ENCODE measurements around the gene TMEM141. TPM values are rescaled to one million over a fixed set of nuclear protein-coding genes. Genes with fewer than 3 reads are reported as not detected.

Gene TMEM141
- total and polyA plus RNA-seq, 2 donors (not counting 3 experiments of a cell fraction or from before 2014, with no cell fraction given) = 43.2 to 146 TPM

DNA sequence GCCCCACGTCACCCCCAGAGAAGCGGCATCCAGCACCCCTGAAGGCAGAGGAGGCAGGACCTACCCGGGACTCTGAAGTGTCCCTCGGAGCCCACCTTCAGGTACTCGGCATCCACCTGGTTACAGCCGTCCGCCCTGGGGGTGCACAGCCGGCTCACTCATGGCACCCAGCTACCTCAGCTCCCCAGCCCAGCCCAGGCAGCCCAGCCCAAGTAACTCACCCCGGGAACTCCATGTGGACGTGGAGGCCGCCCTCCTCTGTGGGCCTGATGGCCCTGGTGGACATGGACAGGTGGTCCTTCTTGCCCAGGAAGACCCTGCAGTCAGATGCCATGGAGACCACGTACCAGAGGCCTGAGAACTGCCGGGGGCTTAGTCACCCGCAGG lies 27.5 kb upstream of the TMEM141 start:
- H3K9me3 ChIP-seq (replicated peaks; ENCODE audit: control insufficient read depth, insufficient read depth, low read length) = no peaks in the 10 kb centered on the region
- no peak overlapping the region for H3K9ac ChIP-seq (replicated peaks; ENCODE audit: extremely low read depth, insufficient read depth, low read length)
- dilution Hi-C loops (cut with MboI; ENCODE audit: extremely low pct_ligation_motif_present, low sequenced_read_pairs) (no loop called here), intact Hi-C loops (cut with micrococcal nuclease) (no loop called here)
- no peaks in the 10 kb centered on the region for H3K79me2 ChIP-seq (ENCODE audit: control insufficient read depth, insufficient read depth, low read length)
- TF ChIP-seq GATA2 (IDR thresholded peaks at IDR 0.05; ENCODE audit: insufficient read depth, insufficient read length, low read depth, low read length) (no peak), EZH2 (IDR thresholded peaks at IDR 0.05; ENCODE audit: borderline replicate concordance, low read depth, low read length, severe bottlenecking) (no peak), CTCF (IDR thresholded peaks at IDR 0.05; ENCODE audit: extremely low read depth in 1 of 2, insufficient read depth in 1 of 2, low read depth in 1 of 2, low read length in 2 of 2) (no peak), POLR2A (IDR thresholded peaks at IDR 0.05; ENCODE audit: low read depth, low read length) (no peak), POLR2AphosphoS5 (IDR thresholded peaks at IDR 0.05; ENCODE audit: insufficient read depth, low read depth, low read length) (no peak), JUN (IDR thresholded peaks at IDR 0.05; ENCODE audit: borderline replicate concordance, insufficient read depth, insufficient read length, low read depth) (no peak), MYC (IDR thresholded peaks at IDR 0.05; ENCODE audit: low read depth, low read length) (no peak), MAX (IDR thresholded peaks at IDR 0.05; ENCODE audit: insufficient read depth, insufficient read length) (no peak), FOS (IDR thresholded peaks at IDR 0.05; ENCODE audit: borderline replicate concordance, insufficient read depth, low read length) (no peak)
- H3K4me1 ChIP-seq (ENCODE audit: control insufficient read depth, extremely low read depth, insufficient read depth, low read length) = no peaks in the 10 kb centered on the region
- no peak overlapping the region for H3K27ac ChIP-seq (ENCODE audit: insufficient read depth, low read depth, low read length)
- DNase-seq (ENCODE audit: low read depth, low spot score) (no peak), FAIRE-seq (no peak)
- POLR2A ChIA-PET = no interaction called here
- no TSS peak for BruUV-seq (replicated peaks)
- no peaks in the 10 kb centered on the region for H3K36me3 ChIP-seq (ENCODE audit: control insufficient read depth in 2 of 2, extremely low read depth in 1 of 2, insufficient read depth in 2 of 2, low read length in 2 of 2)
- no peak overlapping the region for H3K4me3 ChIP-seq (replicated peaks in 1 of 3; ENCODE audit: insufficient read depth in 1 of 3, low read depth in 1 of 3, low read length in 3 of 3)
- H3K9me1 ChIP-seq (replicated peaks; ENCODE audit: control insufficient read depth, extremely low read depth, insufficient read depth, low read length) = no peaks in the 10 kb centered on the region
- H3K4me2 ChIP-seq (ENCODE audit: insufficient read depth, low read length) = no peak overlapping the region
- CTCF ChIA-PET = interaction anchor here (1.1 to 1.8 kb wide), 3 partner anchors 9 to 36 kb away, joined by 3 to 5 read pairs (median 4); no protein-coding TSS in a partner anchor
- H2AFZ ChIP-seq (ENCODE audit: low read depth, low read length) = no peak overlapping the region
- no peaks in the 10 kb centered on the region for H3K27me3 ChIP-seq (ENCODE audit: control insufficient read depth in 2 of 2, insufficient read depth in 2 of 2, low read length in 2 of 2)
- no peaks in the 10 kb centered on the region for H4K20me1 ChIP-seq (replicated peaks; ENCODE audit: control insufficient read depth, extremely low read depth, insufficient read depth, low read length)

Measured in endothelial cell of umbilical vein (primary cell).